OCI-LY7 (cell line): Measurements from ENCODE around the gene EYS. TPM values are rescaled to one million over a fixed set of nuclear protein-coding genes. Genes with fewer than 3 reads are reported as not detected.

Experiments used
- BruUV-seq: library from RNA; stranded (reverse); fragments of 400-500 nt; replicated peaks from 2 replicates; lab custom pipeline; 2021; lab: Mats Ljungman, UMichigan
- CTCF ChIA-PET: fragments of 300-600 bp; sonication (Branson Sonifier 250); formaldehyde crosslinking; loops from one replicate; lab custom pipeline; 2022; ENCODE audit warnings: antibody characterized with exemption; ENCODE audit not compliant: unreplicated experiment; lab: Charles Lee
- POLR2A ChIA-PET: fragments of 300-600 bp; sonication (Branson Sonifier 250); formaldehyde crosslinking; loops from one replicate; lab custom pipeline; 2022; ENCODE audit warnings: antibody characterized with exemption; lab: Charles Lee
- DNase-seq: peaks from one replicate; pipeline ENCODE4 v3.0.0-alpha.2; 2015; ENCODE audit warnings: low spot score
- H2AFZ ChIP-seq: fragments of 200-600 bp; sonication (generic), shearing (Covaris generic); 2 replicates; pipeline ENCODE4 v1.6.1; 2014; ENCODE audit warnings: mild to moderate bottlenecking, antibody characterized with exemption, low read length, moderate library complexity
- H3K27ac ChIP-seq: fragments of 200-600 bp; sonication (generic); 2 replicates; pipeline ENCODE4 v1.5.1; 2014; ENCODE audit warnings: mixed run types, low read depth, mild to moderate bottlenecking, moderate library complexity, low read length, inconsistent platforms; ENCODE audit not compliant: poor library complexity, severe bottlenecking
- H3K36me3 ChIP-seq: fragments of 200-600 bp; sonication (generic); 2 replicates; pipeline ENCODE4 v1.6.1; 2014; ENCODE audit warnings: mild to moderate bottlenecking, antibody characterized with exemption, low read length, moderate library complexity, mixed read lengths; ENCODE audit not compliant: insufficient read depth
- H3K4me1 ChIP-seq: fragments of 200-600 bp; sonication (generic); 2 replicates; pipeline ENCODE4 v1.5.1; 2014; ENCODE audit warnings: mild to moderate bottlenecking, low read length; ENCODE audit not compliant: insufficient read depth, poor library complexity, severe bottlenecking
- H3K4me2 ChIP-seq: fragments of 200-600 bp; sonication (generic); 2 replicates; pipeline ENCODE4 v1.6.1; 2014; ENCODE audit warnings: mild to moderate bottlenecking, low read length
- H3K4me3 ChIP-seq: fragments of 200-600 bp; sonication (generic); 2 replicates; pipeline ENCODE4 v1.5.1; 2014; ENCODE audit warnings: mild to moderate bottlenecking, low read depth, low read length; ENCODE audit not compliant: poor library complexity, severe bottlenecking
- H3K79me2 ChIP-seq: fragments of 200-600 bp; sonication (generic); 2 replicates; pipeline ENCODE4 v1.6.1; 2016; ENCODE audit warnings: low read depth, mild to moderate bottlenecking, low read length, moderate library complexity, mixed read lengths; ENCODE audit not compliant: insufficient read depth
- H3K9me2 ChIP-seq: fragments of 200-600 bp; sonication (generic); 2 replicates; pipeline ENCODE4 v1.6.1; 2016; ENCODE audit warnings: mild to moderate bottlenecking, low read length, mixed read lengths; ENCODE audit not compliant: insufficient read depth
- H3K9me3 ChIP-seq: fragments of 200-600 bp; sonication (generic); 2 replicates; pipeline ENCODE4 v1.6.1; 2014; ENCODE audit warnings: mild to moderate bottlenecking, mixed run types, low read length, mixed read lengths
- H4K20me1 ChIP-seq: fragments of 200-600 bp; sonication (generic); 2 replicates; pipeline ENCODE4 v1.6.1; 2014; ENCODE audit warnings: mild to moderate bottlenecking, antibody characterized with exemption, low read length, moderate library complexity, mixed read lengths; ENCODE audit not compliant: insufficient read depth
- EZH2phosphoT487 ChIP-seq: fragments of 200-600 bp; sonication (generic); IDR thresholded peaks from 2 replicates; pipeline ENCODE4 v1.6.1; 2018; ENCODE audit warnings: low read depth, borderline replicate concordance, mild to moderate bottlenecking, mixed run types, antibody characterized with exemption, low read length, moderate library complexity, mixed read lengths
- intact Hi-C: fragments of 100-400 bp; cut with micrococcal nuclease; formaldehyde crosslinking; loops from one replicate; pipeline ENCODE4 v1.10.0; 2022; ENCODE audit not compliant: unreplicated experiment
- total RNA-seq, 2 experiments: library from RNA; depleted of rRNA in 1 of 2; stranded (reverse); fragments of >200 nt in 1 of 2; shearing (Covaris generic) in 1 of 2; gene quantifications; 2 replicates each; pipeline ENCODE4 v1.2.3, GENCODE V29; 2014 to 2022
- TF ChIP-seq, protein P1 (sequence below): fragments of 200-600 bp; sonication (generic); conservative IDR thresholded peaks from 2 replicates; pipeline ENCODE4 v1.5.1; 2014; ENCODE audit warnings: mild to moderate bottlenecking, antibody characterized with exemption, low read length, moderate library complexity, mixed read lengths

Gene EYS
- total RNA-seq, 2 experiments from 2014 or later = not detected

DNA sequence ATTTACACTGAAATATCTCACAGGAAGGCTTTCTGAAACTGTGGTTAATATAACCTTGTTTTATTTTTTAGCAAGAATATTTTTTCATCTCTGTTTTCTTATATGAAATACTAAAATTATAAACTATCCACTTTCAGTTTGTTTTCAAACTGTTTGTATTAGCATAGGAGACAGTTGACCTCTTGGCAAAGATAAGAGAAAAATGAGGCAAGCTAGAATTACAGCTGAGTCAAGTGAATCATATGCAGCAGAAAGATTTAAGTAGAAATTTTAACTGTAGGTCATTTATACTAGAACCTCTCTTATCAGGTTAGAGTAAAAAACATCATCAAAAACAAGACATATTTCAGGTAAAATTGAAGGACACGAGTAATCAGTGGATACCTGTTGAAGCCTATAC, 1278.8 kb downstream of the EYS start:
- TF ChIP-seq, protein P1, sequence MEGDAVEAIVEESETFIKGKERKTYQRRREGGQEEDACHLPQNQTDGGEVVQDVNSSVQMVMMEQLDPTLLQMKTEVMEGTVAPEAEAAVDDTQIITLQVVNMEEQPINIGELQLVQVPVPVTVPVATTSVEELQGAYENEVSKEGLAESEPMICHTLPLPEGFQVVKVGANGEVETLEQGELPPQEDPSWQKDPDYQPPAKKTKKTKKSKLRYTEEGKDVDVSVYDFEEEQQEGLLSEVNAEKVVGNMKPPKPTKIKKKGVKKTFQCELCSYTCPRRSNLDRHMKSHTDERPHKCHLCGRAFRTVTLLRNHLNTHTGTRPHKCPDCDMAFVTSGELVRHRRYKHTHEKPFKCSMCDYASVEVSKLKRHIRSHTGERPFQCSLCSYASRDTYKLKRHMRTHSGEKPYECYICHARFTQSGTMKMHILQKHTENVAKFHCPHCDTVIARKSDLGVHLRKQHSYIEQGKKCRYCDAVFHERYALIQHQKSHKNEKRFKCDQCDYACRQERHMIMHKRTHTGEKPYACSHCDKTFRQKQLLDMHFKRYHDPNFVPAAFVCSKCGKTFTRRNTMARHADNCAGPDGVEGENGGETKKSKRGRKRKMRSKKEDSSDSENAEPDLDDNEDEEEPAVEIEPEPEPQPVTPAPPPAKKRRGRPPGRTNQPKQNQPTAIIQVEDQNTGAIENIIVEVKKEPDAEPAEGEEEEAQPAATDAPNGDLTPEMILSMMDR = no peak
- H3K79me2 ChIP-seq = no peaks in the 10 kb centered on the region
- H3K4me2 ChIP-seq = no peak overlapping the region
- no peak overlapping the region for H3K4me3 ChIP-seq
- no peaks in the 10 kb centered on the region for H4K20me1 ChIP-seq
- POLR2A ChIA-PET = no interaction called here
- H3K4me1 ChIP-seq = no peaks in the 10 kb centered on the region
- no peaks in the 10 kb centered on the region for H3K36me3 ChIP-seq
- no peaks in the 10 kb centered on the region for H3K9me2 ChIP-seq
- CTCF ChIA-PET = no interaction called here
- no peaks in the 10 kb centered on the region for H3K9me3 ChIP-seq
- H3K27ac ChIP-seq = no peak overlapping the region
- DNase-seq = no peak
- no peak overlapping the region for H2AFZ ChIP-seq
- no TSS peak for BruUV-seq
- intact Hi-C loops = no loop called here

- TF ChIP-seq EZH2phosphoT487 = no peak
- TF ChIP-seq, protein P1 = no peak
- H3K79me2 ChIP-seq = no peaks in the 10 kb centered on the region
- BruUV-seq = no TSS peak
- no peak overlapping the region for H3K4me2 ChIP-seq
- H4K20me1 ChIP-seq = no peaks in the 10 kb centered on the region
- POLR2A ChIA-PET = no interaction called here
- DNase-seq = no peak
- no peak overlapping the region for H3K27ac ChIP-seq
- no peaks in the 10 kb centered on the region for H3K4me1 ChIP-seq
- no peak overlapping the region for H2AFZ ChIP-seq
- no peaks in the 10 kb centered on the region for H3K9me3 ChIP-seq
- intact Hi-C loops = no loop called here
- no peaks in the 10 kb centered on the region for H3K9me2 ChIP-seq
- no peaks in the 10 kb centered on the region for H3K36me3 ChIP-seq
- H3K4me3 ChIP-seq = no peak overlapping the region
- CTCF ChIA-PET = no interaction called here
Measured at GRCh38 chr6:64415926-64416325, 1291.1 kb downstream of the EYS start.

DNA sequence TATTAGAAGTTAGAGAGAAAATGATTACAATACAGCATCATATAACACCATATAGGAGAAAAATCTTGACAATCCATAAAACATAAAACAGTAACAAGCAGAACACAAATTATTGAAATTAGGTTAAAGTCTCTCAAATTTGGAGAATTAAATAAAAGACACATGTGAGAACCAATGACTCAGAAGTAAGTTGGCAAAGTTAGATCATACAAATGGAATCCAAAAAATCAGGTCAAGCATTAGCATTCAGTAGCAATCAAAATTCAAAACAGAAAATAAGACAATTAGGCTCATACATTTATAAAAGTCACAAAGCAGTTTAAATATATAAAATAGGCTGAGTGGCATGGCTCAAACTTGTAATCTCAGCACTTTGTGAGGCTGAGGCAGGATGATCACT, 1295.8 kb downstream of the EYS start:
- ChIA-PET POLR2A (no interaction called here), CTCF (no interaction called here)
- Histone ChIP-seq H3K4me2 (no peak overlapping the region), H3K4me3 (no peak overlapping the region), H3K9me2 (no peaks in the 10 kb centered on the region), H4K20me1 (no peaks in the 10 kb centered on the region), H2AFZ (no peak overlapping the region), H3K4me1 (no peaks in the 10 kb centered on the region), H3K79me2 (no peaks in the 10 kb centered on the region), H3K27ac (no peak overlapping the region), H3K9me3 (no peaks in the 10 kb centered on the region), H3K36me3 (no peaks in the 10 kb centered on the region)
- intact Hi-C loops = no loop called here
- BruUV-seq = no TSS peak
- TF ChIP-seq EZH2phosphoT487 = no peak
- TF ChIP-seq, protein P1 = no peak
- no peak for DNase-seq
